Neural progenitor cell (in vitro differentiated cells): Measurements from ENCODE around the gene RAB5B.

Experiments
- CTCF ChIP-seq: fragments of 200-600 bp; sonication (generic); IDR thresholded peaks from 2 replicates; pipeline ENCODE4 v1.5.1; 2017; ENCODE audit warnings: antibody characterized with exemption, mild to moderate bottlenecking
- EZH2 ChIP-seq: fragments of 200-600 bp; sonication (generic); IDR thresholded peaks from 2 replicates; pipeline ENCODE4 v1.6.1; 2017; ENCODE audit warnings: antibody characterized with exemption, mild to moderate bottlenecking, moderate library complexity
- EZH2phosphoT487 ChIP-seq: fragments of 200-600 bp; sonication (generic); IDR thresholded peaks from 2 replicates; pipeline ENCODE4 v1.6.1; 2017; ENCODE audit warnings: antibody characterized with exemption

DNA sequence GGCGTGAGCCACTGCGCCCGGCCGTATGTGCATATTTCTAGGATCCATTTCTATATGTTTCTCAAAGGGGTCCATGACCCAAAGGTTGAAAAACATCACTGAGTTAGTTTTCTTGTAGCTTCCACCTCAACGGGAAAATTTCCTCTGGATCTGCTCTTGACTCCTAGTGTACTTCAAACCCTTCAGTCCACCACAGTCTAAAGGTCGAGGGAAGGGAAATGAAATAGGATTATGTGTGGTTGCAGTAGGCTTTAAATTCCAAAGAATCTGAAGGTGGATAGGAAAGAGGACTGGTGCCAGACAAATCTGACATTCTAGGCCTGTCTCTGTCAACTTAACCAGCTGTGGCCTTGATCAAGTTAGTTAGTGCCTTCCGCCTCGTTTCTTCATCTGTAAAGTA lies 21.5 kb downstream of the RAB5B start:
- TF ChIP-seq CTCF (no peak), EZH2 (no peak), EZH2phosphoT487 (no peak)
